Esophagus squamous epithelium (tissue), 5 donors: ENCODE measurements around the gene STK4. TPM values are rescaled to one million over a fixed set of nuclear protein-coding genes. Genes with fewer than 3 reads are reported as not detected.

ENCODE experiments used
- DNase-seq: peaks from one replicate; lab custom pipeline; 2025; lab: John Stamatoyannopoulos, UW
- H3K27ac ChIP-seq, 4 donors: fragments of 200-600 bp; sonication (generic); one replicate each; pipeline ENCODE4 v1.5.1; 2016 to 2019; ENCODE audit warnings: mild to moderate bottlenecking in 1 of 4
- H3K27me3 ChIP-seq, 4 donors: fragments of 200-600 bp; sonication (generic); 1 replicate in 3 of 4; 2 replicates in 1 of 4; pipeline versions ENCODE4 v1.5.1 to v1.6.0; 2017 to 2021; ENCODE audit warnings: antibody characterized with exemption in 1 of 4
- H3K36me3 ChIP-seq, 3 donors: fragments of 200-600 bp; sonication (generic); one replicate each; pipeline ENCODE4 v1.5.1; 2016 to 2019
- H3K4me1 ChIP-seq, 3 donors: fragments of 200-600 bp; sonication (generic); one replicate each; pipeline ENCODE4 v1.5.1; 2017 to 2019
- H3K4me3 ChIP-seq, 4 donors: fragments of 200-600 bp; sonication (generic); 1 replicate in 3 of 4; 2 replicates in 1 of 4; pipeline ENCODE4 v1.5.1; 2016 to 2019; ENCODE audit warnings: mild to moderate bottlenecking in 2 of 4, moderate library complexity in 1 of 4
- H3K9me3 ChIP-seq, 3 donors: fragments of 200-600 bp; sonication (generic); one replicate each; pipeline ENCODE4 v1.5.1; 2016 to 2019
- POLR2A ChIP-seq, 4 donors: fragments of 450-650 bp; IDR thresholded peaks; one replicate each; pipeline ENCODE4 v1.6.1; 2017; ENCODE audit warnings: antibody characterized with exemption in 4 of 4, mild to moderate bottlenecking in 4 of 4, moderate library complexity in 3 of 4
- WGBS, 2 donors: methylation state at CpG; one replicate each; pipeline ENCODE4 v1.1.5; 2018; 5-methylcytosine and 5-hydroxymethylcytosine counted together
- intact Hi-C: fragments of 100-400 bp; cut with DNase I; formaldehyde crosslinking; loops from one replicate; pipeline ENCODE4 v1.15.0; 2022
- total RNA-seq, 4 donors: library from RNA; depleted of rRNA; stranded (reverse); fragments of >200 nt; gene quantifications; one replicate each; pipeline ENCODE4 v1.1.0, GENCODE V29; 2016
- TF ChIP-seq, protein P1 (sequence below), 6 experiments: fragments of 450-650 bp in 4 of 6; fragments of 200-600 bp in 2 of 6; sonication (generic) in 2 of 6; IDR thresholded peaks; one replicate each; pipeline ENCODE4 v1.5.1; 2016 to 2019; ENCODE audit warnings: antibody characterized with exemption in 6 of 6, mild to moderate bottlenecking in 4 of 6, moderate library complexity in 4 of 6
- donor health status: DM: yes; HTN: yes; CAD: no.

Gene STK4
- total RNA-seq, 4 donors from 2014 or later, result 14.6 to 29.8 (median 17.6) TPM

- no peak for DNase-seq
- Histone ChIP-seq H3K27ac (no peak overlapping the region), H3K36me3 (peaks cover 0 to 18% (median 0%) of the 10 kb centered on the region in 3 donors), H3K4me1 (peaks cover 0 to 16% (median 0%) of the 10 kb centered on the region in 3 donors), H3K4me3 (no peak overlapping the region), H3K9me3 (no peaks in the 10 kb centered on the region), H3K27me3 (no peaks in the 10 kb centered on the region)
- intact Hi-C loops, result loop anchor here (10.0 kb wide), 1 partner anchor 47 kb away; no protein-coding TSS in a partner anchor
- WGBS, 2 donors, result 92 to 93% methylated on average over 2 of the region's 2 CpGs
- no peak for TF ChIP-seq POLR2A (IDR thresholded peaks at IDR 0.05)
- TF ChIP-seq, protein P1, sequence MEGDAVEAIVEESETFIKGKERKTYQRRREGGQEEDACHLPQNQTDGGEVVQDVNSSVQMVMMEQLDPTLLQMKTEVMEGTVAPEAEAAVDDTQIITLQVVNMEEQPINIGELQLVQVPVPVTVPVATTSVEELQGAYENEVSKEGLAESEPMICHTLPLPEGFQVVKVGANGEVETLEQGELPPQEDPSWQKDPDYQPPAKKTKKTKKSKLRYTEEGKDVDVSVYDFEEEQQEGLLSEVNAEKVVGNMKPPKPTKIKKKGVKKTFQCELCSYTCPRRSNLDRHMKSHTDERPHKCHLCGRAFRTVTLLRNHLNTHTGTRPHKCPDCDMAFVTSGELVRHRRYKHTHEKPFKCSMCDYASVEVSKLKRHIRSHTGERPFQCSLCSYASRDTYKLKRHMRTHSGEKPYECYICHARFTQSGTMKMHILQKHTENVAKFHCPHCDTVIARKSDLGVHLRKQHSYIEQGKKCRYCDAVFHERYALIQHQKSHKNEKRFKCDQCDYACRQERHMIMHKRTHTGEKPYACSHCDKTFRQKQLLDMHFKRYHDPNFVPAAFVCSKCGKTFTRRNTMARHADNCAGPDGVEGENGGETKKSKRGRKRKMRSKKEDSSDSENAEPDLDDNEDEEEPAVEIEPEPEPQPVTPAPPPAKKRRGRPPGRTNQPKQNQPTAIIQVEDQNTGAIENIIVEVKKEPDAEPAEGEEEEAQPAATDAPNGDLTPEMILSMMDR (IDR thresholded peaks at IDR 0.05), result no peak
Observed at GRCh38 chr20:45047581-45048119, 81.3 kb downstream of the STK4 start.

- Histone ChIP-seq H3K9me3 (no peaks in the 10 kb centered on the region), H3K27me3 (no peaks in the 10 kb centered on the region), H3K4me1 (peaks cover 0 to 16% (median 0%) of the 10 kb centered on the region in 3 donors), H3K36me3 (peaks cover 0 to 32% (median 0%) of the 10 kb centered on the region in 3 donors), H3K27ac (no peak overlapping the region), H3K4me3 (no peak overlapping the region)
- DNase-seq, result no peak
- TF ChIP-seq, protein P1 (IDR thresholded peaks at IDR 0.05), result no peak
- TF ChIP-seq POLR2A (IDR thresholded peaks at IDR 0.05), result no peak
- 61 to 69% methylated on average over 3 of the region's 3 CpGs for WGBS, 2 donors
- intact Hi-C loops, result loop anchor here (10.0 kb wide), 1 partner anchor 45 kb away; no protein-coding TSS in a partner anchor
Observed at GRCh38 chr20:45049438-45049837, 83.1 kb downstream of the STK4 start.

DNA sequence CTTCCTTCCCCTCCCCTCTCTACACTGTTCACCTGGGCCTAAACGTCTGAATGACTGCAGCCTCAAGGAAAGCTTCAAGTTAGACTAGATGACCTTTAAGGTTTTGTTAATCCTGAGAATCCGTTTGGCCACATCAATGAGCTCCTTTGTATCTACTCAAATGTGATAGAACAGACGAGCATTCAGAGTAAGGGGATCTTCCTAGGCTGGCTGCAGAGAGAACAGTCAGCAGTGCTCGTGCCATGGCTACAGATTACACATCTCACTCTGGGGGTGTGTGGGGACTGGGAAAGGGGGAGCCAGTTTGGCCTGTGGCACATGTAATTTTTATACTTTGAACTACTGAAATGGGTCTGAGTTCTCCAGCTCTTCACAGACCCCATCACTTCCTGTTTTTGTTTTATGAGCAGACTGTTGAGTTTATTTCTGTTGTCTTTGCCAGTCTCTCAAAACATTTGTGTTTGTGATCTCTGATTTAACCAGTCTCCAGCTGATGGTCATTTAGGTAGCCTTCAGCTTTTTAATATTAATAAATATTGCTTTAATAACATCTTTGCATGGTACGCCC is 83.7 kb downstream of the STK4 start:
- intact Hi-C loops, result loop anchor here (10.0 kb wide), 1 partner anchor 45 kb away; no protein-coding TSS in a partner anchor
- 58 to 62% methylated on average over 5 of the region's 5 CpGs for WGBS, 2 donors

GRCh38 chr20:45051204-45052060 is 85.1 kb downstream of the STK4 start:
- Histone ChIP-seq H3K4me3 (no peak overlapping the region), H3K9me3 (no peaks in the 10 kb centered on the region), H3K4me1 (peaks cover 0 to 16% (median 0%) of the 10 kb centered on the region in 3 donors), H3K36me3 (peaks cover 0 to 45% (median 0%) of the 10 kb centered on the region in 3 donors), H3K27me3 (no peaks in the 10 kb centered on the region), H3K27ac (no peak overlapping the region)
- no peak for TF ChIP-seq POLR2A (IDR thresholded peaks at IDR 0.05)
- TF ChIP-seq, protein P1 (IDR thresholded peaks at IDR 0.05), result no peak
- intact Hi-C loops, result no loop called here
- DNase-seq, result no peak
- 70 to 77% methylated on average over 3 of the region's 3 CpGs for WGBS, 2 donors

More for the DNA sequence above, 83.7 kb downstream of the STK4 start:
- DNase-seq, result no peak
- Histone ChIP-seq H3K9me3 (no peaks in the 10 kb centered on the region), H3K27me3 (no peaks in the 10 kb centered on the region), H3K4me1 (peaks cover 0 to 16% (median 0%) of the 10 kb centered on the region in 3 donors), H3K4me3 (no peak overlapping the region), H3K27ac (no peak overlapping the region), H3K36me3 (peaks cover 0 to 36% (median 0%) of the 10 kb centered on the region in 3 donors)
- no peak for TF ChIP-seq POLR2A (IDR thresholded peaks at IDR 0.05)
- TF ChIP-seq, protein P1 (IDR thresholded peaks at IDR 0.05), result no peak
